ENCODE results near the gene GABRP.
"Not testable (repeated sequence)": the region's sequence is repeated elsewhere in the genome, so short reads cannot be mapped to it uniquely, and the experiment has no call there.

GABRP gene

GRCh38 chr5:170792878-170793277 is 9.4 kb downstream of the GABRP start:
- no peak for DNase-seq (ENCODE audit: low read depth)

DNA sequence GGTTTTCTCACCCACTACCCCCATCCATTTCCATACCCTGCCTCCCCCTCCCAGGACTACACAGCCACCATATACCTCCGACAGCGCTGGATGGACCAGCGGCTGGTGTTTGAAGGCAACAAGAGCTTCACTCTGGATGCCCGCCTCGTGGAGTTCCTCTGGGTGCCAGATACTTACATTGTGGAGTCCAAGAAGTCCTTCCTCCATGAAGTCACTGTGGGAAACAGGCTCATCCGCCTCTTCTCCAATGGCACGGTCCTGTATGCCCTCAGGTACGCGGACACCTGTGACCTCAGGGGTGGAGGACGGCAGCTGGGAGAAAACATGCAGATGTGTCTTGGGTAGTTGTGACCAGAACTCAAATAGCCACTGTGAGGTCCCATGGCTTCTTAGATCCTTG is 11.6 kb downstream of the GABRP start:
- DNase-seq (ENCODE audit: low read depth): no peak

DNA sequence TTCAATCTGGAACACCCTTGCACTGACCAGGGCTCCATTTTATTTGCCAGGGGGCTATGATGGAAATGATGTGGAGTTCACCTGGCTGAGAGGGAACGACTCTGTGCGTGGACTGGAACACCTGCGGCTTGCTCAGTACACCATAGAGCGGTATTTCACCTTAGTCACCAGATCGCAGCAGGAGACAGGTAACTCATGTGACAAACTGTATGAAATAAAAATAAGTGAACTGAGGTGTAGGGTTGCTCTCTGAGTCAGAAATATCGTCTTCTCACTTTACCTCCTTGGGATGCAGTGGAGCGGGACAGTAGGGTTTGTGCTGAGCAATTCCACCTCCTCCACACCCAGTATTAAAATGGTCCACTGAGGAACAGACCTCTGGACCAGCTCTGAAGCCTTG is 22.1 kb downstream of the GABRP start:
- DNase-seq (ENCODE audit: low read depth): no peak

GRCh38 chr5:170809551-170809950 is 26.0 kb downstream of the GABRP start:
- DNase-seq (ENCODE audit: low read depth): no peak

DNA sequence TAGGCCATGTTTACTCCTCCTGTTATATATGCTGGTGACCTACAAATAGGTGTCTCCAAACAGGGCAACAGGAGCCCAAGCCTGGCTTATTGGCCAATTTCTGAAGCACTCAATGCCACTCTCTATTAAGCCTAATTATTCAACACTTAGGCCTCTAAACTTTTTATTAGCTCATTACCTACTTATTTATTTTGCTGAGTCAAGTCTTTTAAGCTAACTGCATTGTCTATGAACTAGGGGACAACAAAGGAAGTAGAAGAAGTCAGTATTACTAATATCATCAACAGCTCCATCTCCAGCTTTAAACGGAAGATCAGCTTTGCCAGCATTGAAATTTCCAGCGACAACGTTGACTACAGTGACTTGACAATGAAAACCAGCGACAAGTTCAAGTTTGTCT is 28.2 kb downstream of the GABRP start:
- DNase-seq (ENCODE audit: low read depth): no peak

DNA sequence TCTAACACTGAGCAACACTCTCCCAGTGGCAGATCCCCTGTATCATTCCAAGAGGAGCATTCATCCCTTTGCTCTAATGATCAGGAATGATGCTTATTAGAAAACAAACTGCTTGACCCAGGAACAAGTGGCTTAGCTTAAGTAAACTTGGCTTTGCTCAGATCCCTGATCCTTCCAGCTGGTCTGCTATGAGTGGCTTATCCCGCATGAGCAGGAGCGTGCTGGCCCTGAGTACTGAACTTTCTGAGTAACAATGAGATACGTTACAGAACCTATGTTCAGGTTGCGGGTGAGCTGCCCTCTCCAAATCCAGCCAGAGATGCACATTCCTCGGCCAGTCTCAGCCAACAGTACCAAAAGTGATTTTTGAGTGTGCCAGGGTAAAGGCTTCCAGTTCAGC is 29.7 kb downstream of the GABRP start:
- no peak for DNase-seq (ENCODE audit: low read depth)

- DNase-seq (ENCODE audit: low read depth): no peak
These were observed 33.7 kb downstream of the GABRP start for GRCh38 chr5:170817195-170817594.

- no peak for DNase-seq (ENCODE audit: low read depth)
These were observed 34.7 kb downstream of the GABRP start for GRCh38 chr5:170818232-170818631.

DNA sequence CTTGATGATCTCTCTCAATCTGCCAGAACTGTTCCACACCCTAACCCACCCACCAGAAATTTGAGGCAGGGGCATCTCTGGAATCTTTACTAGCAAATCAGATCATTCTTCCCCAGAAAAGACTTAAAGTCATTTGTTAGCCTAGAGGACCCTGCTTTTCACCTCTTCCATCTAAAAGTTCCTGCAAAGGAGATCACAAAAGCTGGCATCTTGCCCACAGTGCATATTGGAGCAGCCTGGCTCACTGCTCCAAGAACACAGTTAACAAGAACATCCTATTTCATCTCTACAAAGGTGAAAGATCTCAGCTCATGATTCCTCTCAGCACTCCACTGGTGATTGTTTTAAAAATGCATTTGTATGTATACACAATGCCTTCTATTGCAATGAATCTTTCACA is 36.3 kb downstream of the GABRP start:
- no peak for DNase-seq (ENCODE audit: low read depth)

- no peak for DNase-seq (ENCODE audit: low read depth)
These were observed 37.8 kb downstream of the GABRP start for GRCh38 chr5:170821257-170821800.

- no peak for DNase-seq (ENCODE audit: low read depth)
These were observed 42.6 kb downstream of the GABRP start for GRCh38 chr5:170826117-170826516.

GRCh38 chr5:170832241-170832640 is 48.7 kb downstream of the GABRP start:
- DNase-seq (ENCODE audit: low read depth): no peak

GRCh38 chr5:170833981-170834380 is 50.5 kb downstream of the GABRP start:
- not testable (repeated sequence) for DNase-seq (ENCODE audit: low read depth)

DNA sequence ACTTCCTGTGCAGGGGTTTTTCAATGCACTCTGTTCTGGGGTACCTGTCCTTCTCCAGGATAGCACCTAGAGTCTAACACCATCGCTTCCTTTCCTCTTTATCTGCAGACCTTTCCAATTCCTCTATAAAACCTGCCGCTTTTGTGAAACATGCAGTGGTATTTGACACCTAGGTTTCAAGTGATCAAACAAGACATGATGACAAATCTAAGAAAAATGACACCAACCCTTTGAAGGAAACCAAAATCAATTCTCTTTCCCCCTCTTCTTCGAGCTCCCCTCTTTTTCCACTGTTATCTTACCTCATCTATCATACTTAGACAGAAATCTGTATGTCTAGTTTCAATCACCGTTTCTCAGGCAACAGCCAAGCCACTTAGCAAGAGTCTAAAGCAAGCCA is 52.7 kb downstream of the GABRP start:
- DNase-seq (ENCODE audit: low read depth): no peak

GRCh38 chr5:170843870-170844269 is 60.3 kb downstream of the GABRP start:
- no peak for DNase-seq (ENCODE audit: low read depth)

- no peak for DNase-seq (ENCODE audit: low read depth)
These were observed 61.1 kb downstream of the GABRP start for GRCh38 chr5:170844651-170845050.

DNA sequence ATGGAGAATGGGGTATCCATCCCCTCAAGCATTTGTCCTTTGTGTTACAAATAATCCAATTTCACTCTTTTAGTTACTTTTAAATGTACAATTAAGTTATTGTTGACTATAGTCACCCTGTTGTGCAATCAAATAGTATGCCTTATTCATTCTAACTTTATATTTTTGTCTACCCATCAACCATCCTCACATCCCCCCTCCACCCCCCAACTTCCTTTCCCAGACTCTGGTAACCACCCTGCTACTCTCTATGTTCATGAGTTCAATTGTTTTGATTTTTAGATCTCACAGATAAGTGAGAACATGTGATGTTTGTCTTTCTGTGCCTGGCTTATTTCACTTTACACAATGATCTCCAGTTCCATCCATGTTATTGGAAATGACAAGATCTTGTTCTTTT is 62.9 kb downstream of the GABRP start:
- no peak for DNase-seq (ENCODE audit: low read depth)

DNA sequence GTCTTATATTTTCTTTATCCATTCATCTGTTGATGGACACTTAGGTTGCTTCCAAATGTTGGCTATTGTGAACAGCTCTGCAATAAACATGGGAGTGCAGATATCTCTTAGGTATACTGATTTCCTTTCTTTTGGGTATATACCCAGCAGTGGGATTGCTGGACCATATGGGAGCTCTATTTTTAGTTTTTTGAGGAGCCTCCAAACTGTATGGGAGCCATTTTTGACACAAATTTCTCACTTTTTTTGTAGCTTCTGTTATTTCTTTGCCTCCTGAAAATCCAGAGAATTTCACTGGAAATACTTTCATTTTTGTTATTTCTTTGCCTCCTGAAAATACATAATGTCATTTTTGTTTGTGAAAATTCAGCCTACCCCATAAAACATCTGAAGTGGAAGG is 63.3 kb downstream of the GABRP start:
- DNase-seq (ENCODE audit: low read depth): no peak

DNA sequence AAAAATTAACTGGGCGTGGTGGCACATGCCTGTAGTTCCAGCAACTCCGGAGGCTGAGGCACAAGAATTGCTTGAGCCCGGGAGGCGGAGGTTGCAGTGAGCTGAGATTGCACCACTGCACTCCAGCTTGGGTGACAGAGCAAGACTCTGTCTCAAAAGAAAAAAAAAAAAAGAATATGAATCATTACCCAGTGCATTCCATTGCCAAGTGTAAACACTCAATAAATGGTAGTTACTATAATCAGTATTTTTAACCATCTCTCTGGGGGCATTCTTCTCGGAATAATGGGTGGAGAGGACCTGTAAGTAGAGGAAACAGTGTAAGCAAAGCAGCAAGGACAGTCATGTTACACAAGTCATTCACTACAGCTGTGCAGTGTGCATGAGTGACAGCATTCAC is 64.5 kb downstream of the GABRP start:
- DNase-seq (ENCODE audit: low read depth): no peak

GRCh38 chr5:170849374-170849773 is 65.8 kb downstream of the GABRP start:
- DNase-seq (ENCODE audit: low read depth): no peak

DNA sequence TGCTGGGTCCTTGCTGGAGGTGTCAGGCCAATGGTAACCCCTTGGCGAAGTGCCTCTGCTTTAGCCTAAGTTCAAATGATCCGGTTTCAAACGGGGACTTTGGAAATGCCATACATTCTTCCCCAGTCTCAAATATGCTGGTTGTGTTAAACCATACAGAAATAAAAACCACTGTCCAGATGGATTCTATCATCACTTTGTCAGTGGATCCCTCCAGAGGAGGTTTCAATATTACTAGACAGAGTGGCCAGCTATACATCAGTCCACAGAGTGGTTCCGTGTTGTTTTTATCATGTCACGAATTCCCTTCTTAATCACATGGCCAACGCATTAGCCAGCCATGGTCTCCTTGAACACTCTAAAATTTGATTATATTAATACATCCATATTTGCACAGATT is 71.0 kb downstream of the GABRP start:
- no peak for DNase-seq (ENCODE audit: low read depth)

GRCh38 chr5:170857066-170857465 is 73.5 kb downstream of the GABRP start:
- DNase-seq (ENCODE audit: low read depth): no peak

DNA sequence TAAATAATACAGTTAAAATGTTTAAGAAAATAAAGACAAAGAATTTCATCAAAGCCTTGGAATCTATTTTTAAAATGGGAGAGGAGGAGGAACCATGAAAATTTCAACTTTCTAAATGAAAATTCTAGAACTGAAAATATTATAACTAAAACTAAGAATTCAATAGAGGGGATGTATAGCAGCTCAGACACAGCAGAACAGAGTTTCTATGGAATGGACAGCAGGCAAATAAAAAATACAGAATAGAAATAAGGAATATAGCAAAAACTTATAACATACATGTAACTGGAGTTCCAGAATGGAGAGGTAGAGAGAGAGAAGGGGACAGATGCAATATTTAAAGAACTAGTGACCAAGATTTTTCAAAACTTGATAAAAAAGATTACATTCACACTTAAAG is 76.9 kb downstream of the GABRP start:
- DNase-seq (ENCODE audit: low read depth): no peak

- no peak for DNase-seq (ENCODE audit: low read depth)
These were observed 77.5 kb downstream of the GABRP start for GRCh38 chr5:170860818-170861666.
